GM23248 (cell line): ENCODE data around the gene HARBI1. TPM values are rescaled to one million over a fixed set of nuclear protein-coding genes. Genes with fewer than 3 reads are reported as not detected.
"Not testable (repeated sequence)": the region's sequence is repeated elsewhere in the genome, so short reads cannot be mapped to it uniquely, and the experiment has no call there.

Experiments used
- DNase-seq: peaks from one replicate; pipeline ENCODE4 v3.0.0-alpha.2; 2015
- H2AFZ ChIP-seq: fragments of 200-600 bp; sonication (generic); 2 replicates; pipeline ENCODE4 v1.6.1; 2016; ENCODE audit warnings: antibody characterized with exemption
- H3F3A ChIP-seq: fragments of 200-600 bp; sonication (generic); 2 replicates; pipeline ENCODE4 v1.6.1; 2016; ENCODE audit warnings: mild to moderate bottlenecking, antibody characterized with exemption, mixed run types; ENCODE audit not compliant: insufficient read depth
- H3K27ac ChIP-seq: fragments of 200-600 bp; sonication (generic); 2 replicates; pipeline ENCODE4 v1.5.1; 2016; ENCODE audit warnings: mild to moderate bottlenecking
- H3K27me3 ChIP-seq: fragments of 200-600 bp; sonication (generic); replicated peaks from 2 replicates; pipeline ENCODE4 v1.6.1; 2016; ENCODE audit warnings: mild to moderate bottlenecking; ENCODE audit not compliant: insufficient read depth
- H3K36me3 ChIP-seq: fragments of 200-600 bp; sonication (generic); 2 replicates; pipeline ENCODE4 v1.6.1; 2016; ENCODE audit warnings: low read depth, mild to moderate bottlenecking
- H3K4me1 ChIP-seq: fragments of 200-600 bp; sonication (generic); 2 replicates; pipeline ENCODE4 v1.6.1; 2016; ENCODE audit warnings: mild to moderate bottlenecking; ENCODE audit not compliant: insufficient read depth
- H3K4me2 ChIP-seq: fragments of 200-600 bp; sonication (generic); one replicate; pipeline ENCODE4 v1.6.1; 2016; ENCODE audit warnings: mild to moderate bottlenecking; ENCODE audit not compliant: unreplicated experiment
- H3K4me3 ChIP-seq: fragments of 200-600 bp; sonication (generic); 2 replicates; pipeline ENCODE4 v1.5.1; 2016; ENCODE audit warnings: mild to moderate bottlenecking
- H3K79me2 ChIP-seq: fragments of 200-600 bp; sonication (generic); 2 replicates; pipeline ENCODE4 v1.6.1; 2016; ENCODE audit warnings: mild to moderate bottlenecking; ENCODE audit not compliant: insufficient read depth
- H3K9ac ChIP-seq: fragments of 200-600 bp; sonication (generic); 2 replicates; pipeline ENCODE4 v1.6.1; 2016; ENCODE audit warnings: mild to moderate bottlenecking
- H3K9me2 ChIP-seq: fragments of 200-600 bp; sonication (generic); 2 replicates; pipeline ENCODE4 v1.6.1; 2016; ENCODE audit warnings: mixed run types, mild to moderate bottlenecking, moderate library complexity; ENCODE audit not compliant: insufficient read depth
- H3K9me3 ChIP-seq: fragments of 200-600 bp; sonication (generic); one replicate; pipeline ENCODE4 v1.6.1; 2017; ENCODE audit warnings: low read depth
- H4K20me1 ChIP-seq: fragments of 200-600 bp; sonication (generic); 2 replicates; pipeline ENCODE4 v1.6.0; 2016; ENCODE audit not compliant: insufficient read depth
- EZH2 ChIP-seq: fragments of 200-600 bp; sonication (generic); IDR thresholded peaks from 2 replicates; pipeline ENCODE4 v1.6.1; 2018; ENCODE audit warnings: antibody characterized with exemption, mild to moderate bottlenecking; ENCODE audit not compliant: insufficient read depth, poor library complexity, severe bottlenecking
- EZH2phosphoT487 ChIP-seq: fragments of 200-600 bp; sonication (generic); IDR thresholded peaks from 2 replicates; pipeline ENCODE4 v1.6.1; 2018; ENCODE audit warnings: antibody characterized with exemption, moderate library complexity, mild to moderate bottlenecking, low read depth; ENCODE audit not compliant: insufficient read depth
- WGBS, 2 experiments: methylation state at CpG; one replicate each; pipeline ENCODE4 v1.1.6; 2015 to 2017; ENCODE audit warnings: low lambda C conversion rate in 2 of 2, low coverage in 1 of 2; ENCODE audit errors: missing lambda C conversion rate in 2 of 2; 5-methylcytosine and 5-hydroxymethylcytosine counted together
- in situ Hi-C: fragments of 300-500 bp; cut with MboI; formaldehyde crosslinking; loops from 2 replicates; pipeline ENCODE4 v1.15.0; 2020
- polyA plus RNA-seq: library from polyadenylated mRNA; unstranded; fragments of >200 nt; fragmentation: Nextera tagmentation; extraction: Ambion mirVana; gene quantifications from 2 replicates; pipeline ENCODE4 v1.2.1, GENCODE V29; 2016
- total RNA-seq: library from RNA; depleted of rRNA; stranded (reverse); fragments of >200 nt; shearing (Covaris generic); gene quantifications from 2 replicates; pipeline ENCODE4 v1.2.3, GENCODE V29; 2014

The HARBI1 gene
- total and polyA plus RNA-seq, 2 experiments from 2014 or later, result 4.6 to 6.2 TPM

DNA sequence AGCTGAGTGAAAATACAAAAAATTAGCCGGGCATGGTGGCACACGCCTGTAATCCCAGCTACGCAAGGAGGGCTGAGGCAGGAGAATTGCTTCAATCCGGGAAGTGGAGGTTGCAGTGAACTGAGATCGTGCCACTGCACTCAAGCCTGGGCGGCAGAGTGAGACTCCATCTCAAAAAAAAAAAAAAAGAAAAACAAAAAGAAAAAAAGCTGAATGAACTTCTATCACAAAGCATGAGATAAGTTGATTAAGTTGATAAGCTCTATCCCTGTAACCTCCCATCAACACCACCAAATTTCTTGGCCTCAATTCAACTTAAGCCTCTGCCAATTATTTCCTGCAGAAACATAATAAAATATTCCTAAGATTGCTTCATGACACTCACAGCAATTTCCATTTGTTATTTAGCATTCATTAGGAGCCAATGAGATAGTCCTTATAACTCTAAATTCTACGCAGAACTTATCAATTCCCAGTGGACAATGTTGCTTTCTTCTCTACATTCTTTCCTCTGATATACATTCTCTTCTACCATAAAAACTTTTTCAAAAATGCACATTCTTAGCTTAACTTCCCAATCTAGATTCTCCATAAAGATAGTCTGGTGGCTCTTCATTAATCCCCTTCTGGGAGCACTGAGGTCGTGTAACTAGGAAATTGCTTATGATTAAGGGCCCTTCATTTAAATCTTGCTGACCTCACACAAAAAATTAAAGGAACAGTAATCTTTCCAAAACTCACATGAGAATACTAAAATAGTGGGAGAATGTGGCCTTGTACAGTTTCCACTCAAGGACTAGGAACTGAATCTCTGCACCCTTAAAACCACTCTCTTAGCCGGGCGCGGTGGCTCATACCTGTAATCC, 26.1 kb downstream of the HARBI1 start:
- H3K79me2 ChIP-seq, result peaks cover 78% of the 10 kb centered on the region
- in situ Hi-C loops, result no loop called here
- H2AFZ ChIP-seq, result no peak overlapping the region
- DNase-seq, result peak; percentile 5
- peak overlapping the region; percentile 32 for H3K4me3 ChIP-seq
- peak overlapping the region; percentile 59 for H3K4me2 ChIP-seq
- 0 out of 2 replicates have a peak overlapping the region, but pooled peaks have one; percentile 25 for H3K9ac ChIP-seq
- H4K20me1 ChIP-seq, result 0 out of 2 replicates have a peak, but pooled peaks cover 3% of the 10 kb centered on the region
- peaks cover 27% of the 10 kb centered on the region for H3K4me1 ChIP-seq
- no peaks in the 10 kb centered on the region for H3K9me3 ChIP-seq
- no peak for TF ChIP-seq EZH2phosphoT487
- no peak for TF ChIP-seq EZH2
- no peaks in the 10 kb centered on the region for H3K9me2 ChIP-seq
- no peaks in the 10 kb centered on the region for H3K27me3 ChIP-seq
- H3K36me3 ChIP-seq, result no peaks in the 10 kb centered on the region
- peaks cover 17% of the 10 kb centered on the region for H3F3A ChIP-seq
- 52 to 53% methylated on average over 11 of the region's 11 CpGs for WGBS, 2 experiments
- H3K27ac ChIP-seq, result no peak overlapping the region

DNA sequence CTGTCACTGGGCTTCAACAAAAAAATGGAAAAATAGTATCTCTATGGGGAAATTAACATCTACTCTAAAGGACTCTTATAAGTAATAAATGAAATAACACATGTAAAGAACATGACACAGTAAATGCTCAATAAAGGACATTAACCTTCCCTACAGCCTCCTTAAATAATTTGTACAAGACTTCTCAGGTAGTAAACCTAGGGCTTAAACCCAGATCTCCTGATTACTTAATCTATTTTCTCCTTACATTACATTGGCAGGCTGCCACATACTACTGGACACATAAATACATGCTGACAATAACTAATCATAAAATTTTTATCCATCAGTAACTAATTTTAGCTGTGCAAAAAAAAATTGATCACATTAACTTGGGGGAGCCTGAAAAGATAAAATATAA, 28.1 kb downstream of the HARBI1 start:
- no peak for TF ChIP-seq EZH2
- TF ChIP-seq EZH2phosphoT487, result no peak
- H3K4me1 ChIP-seq, result peaks cover 22% of the 10 kb centered on the region
- H3F3A ChIP-seq, result peaks cover 11% of the 10 kb centered on the region; the same call in 1 of the 2 replicates
- H2AFZ ChIP-seq, result no peak overlapping the region
- no peak overlapping the region for H3K4me3 ChIP-seq
- H3K9ac ChIP-seq, result no peak overlapping the region
- no peaks in the 10 kb centered on the region for H3K27me3 ChIP-seq
- no peaks in the 10 kb centered on the region for H3K9me3 ChIP-seq
- DNase-seq, result peak; percentile 12
- no peaks in the 10 kb centered on the region for H3K36me3 ChIP-seq
- H4K20me1 ChIP-seq, result 0 out of 2 replicates have a peak, but pooled peaks cover 3% of the 10 kb centered on the region
- H3K79me2 ChIP-seq, result peaks cover 94% of the 10 kb centered on the region
- no peaks in the 10 kb centered on the region for H3K9me2 ChIP-seq
- in situ Hi-C loops, result no loop called here
- no peak overlapping the region for H3K4me2 ChIP-seq
- no peak overlapping the region for H3K27ac ChIP-seq

DNA sequence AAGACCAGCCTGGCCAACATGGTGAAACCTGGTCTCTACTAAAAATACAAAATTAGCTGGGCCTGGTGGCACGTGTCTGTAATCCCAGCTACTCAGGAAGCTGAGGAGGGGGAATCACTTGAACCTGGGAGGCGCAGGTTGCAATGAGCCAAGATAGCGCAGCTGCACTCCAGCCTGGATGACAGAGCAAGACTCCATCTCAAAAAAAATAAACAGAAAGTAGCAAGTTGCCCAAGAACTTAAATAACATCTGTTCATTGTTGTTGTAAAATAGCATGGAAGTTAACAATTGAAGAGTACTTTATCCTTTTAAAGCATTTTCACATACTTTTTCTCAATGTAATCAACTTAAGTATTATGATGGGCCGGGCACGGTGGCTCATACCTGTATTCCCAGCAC, 28.9 kb downstream of the HARBI1 start:
- H3K36me3 ChIP-seq, result no peaks in the 10 kb centered on the region
- peaks cover 22% of the 10 kb centered on the region for H3K4me1 ChIP-seq
- no peak overlapping the region for H3K27ac ChIP-seq
- WGBS, 2 experiments, result 87 to 93% methylated on average over 5 of the region's 5 CpGs
- 0 out of 2 replicates have a peak, but pooled peaks cover 3% of the 10 kb centered on the region for H4K20me1 ChIP-seq
- DNase-seq, result no peak
- TF ChIP-seq EZH2, result no peak
- TF ChIP-seq EZH2phosphoT487, result no peak
- peaks cover 11% of the 10 kb centered on the region; the same call in 1 of the 2 replicates for H3F3A ChIP-seq
- no peak overlapping the region for H2AFZ ChIP-seq
- peaks cover 87% of the 10 kb centered on the region for H3K79me2 ChIP-seq
- H3K9me3 ChIP-seq, result no peaks in the 10 kb centered on the region
- no peaks in the 10 kb centered on the region for H3K9me2 ChIP-seq
- no peak overlapping the region for H3K9ac ChIP-seq
- in situ Hi-C loops, result no loop called here
- no peak overlapping the region for H3K4me3 ChIP-seq
- H3K27me3 ChIP-seq, result no peaks in the 10 kb centered on the region
- H3K4me2 ChIP-seq, result no peak overlapping the region

DNA sequence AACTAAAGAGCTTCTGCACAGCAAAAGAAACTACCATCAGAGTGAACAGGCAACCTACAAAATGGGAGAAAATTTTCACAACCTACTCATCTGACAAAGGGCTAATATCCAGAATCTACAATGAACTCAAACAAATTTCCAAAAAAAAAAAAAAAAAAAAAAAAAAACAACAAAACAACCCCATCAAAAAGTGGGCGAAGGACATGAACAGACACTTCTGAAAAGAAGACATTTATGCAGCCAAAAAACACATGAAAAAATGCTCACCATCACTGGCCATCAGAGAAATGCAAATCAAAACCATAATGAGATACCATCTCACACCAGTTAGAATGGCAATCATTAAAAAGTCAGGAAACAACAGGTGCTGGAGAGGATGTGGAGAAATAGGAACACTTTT, 33.5 kb downstream of the HARBI1 start:
- H3K27me3 ChIP-seq, H2AFZ ChIP-seq, H3K4me1 ChIP-seq, H3K9me2 ChIP-seq, H3K27ac ChIP-seq, in situ Hi-C loops, H4K20me1 ChIP-seq, H3K9ac ChIP-seq, H3K4me3 ChIP-seq, H3F3A ChIP-seq, DNase-seq, H3K4me2 ChIP-seq, H3K36me3 ChIP-seq, H3K9me3 ChIP-seq: not testable (repeated sequence)
- H3K79me2 ChIP-seq, result peaks cover 86% of the 10 kb centered on the region
- WGBS, 2 experiments, result 86 to 100% methylated on average over 1 of the region's 1 CpG

DNA sequence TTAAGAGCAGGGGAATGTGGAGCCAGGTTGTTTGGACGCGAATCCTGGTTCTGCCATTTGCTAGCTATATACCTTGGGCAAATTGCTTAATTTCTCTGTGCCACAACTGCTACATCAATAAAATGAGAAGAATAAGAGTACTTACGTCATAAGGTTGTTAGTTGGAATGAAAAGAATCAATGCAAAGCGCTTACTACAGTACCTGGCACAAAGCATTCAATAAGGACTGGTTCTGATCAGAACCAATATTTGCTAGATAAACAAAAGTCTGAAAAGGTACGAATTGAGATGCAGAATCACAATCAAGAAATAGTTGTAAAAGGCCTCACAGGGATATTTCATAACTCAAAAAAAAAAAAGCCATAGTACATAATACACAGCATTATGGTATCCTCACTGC, 34.4 kb downstream of the HARBI1 start:
- Histone ChIP-seq H3K27me3 (no peaks in the 10 kb centered on the region), H3K4me2 (no peak overlapping the region), H3K4me3 (no peak overlapping the region), H2AFZ (no peak overlapping the region), H3F3A (no peaks in the 10 kb centered on the region), H3K9ac (no peak overlapping the region), H3K9me2 (no peaks in the 10 kb centered on the region), H4K20me1 (no peaks in the 10 kb centered on the region; the same call in 1 of the 2 replicates), H3K9me3 (no peaks in the 10 kb centered on the region), H3K36me3 (no peaks in the 10 kb centered on the region), H3K4me1 (no peaks in the 10 kb centered on the region), H3K79me2 (peaks cover 86% of the 10 kb centered on the region), H3K27ac (no peak overlapping the region)
- TF ChIP-seq EZH2phosphoT487, result no peak
- TF ChIP-seq EZH2, result no peak
- DNase-seq, result no peak
- 93 to 94% methylated on average over 5 of the region's 5 CpGs for WGBS, 2 experiments
- in situ Hi-C loops, result no loop called here
